Ovary (tissue), 9 donors: ENCODE measurements around the gene ANKS1B. TPM values are rescaled to one million over a fixed set of nuclear protein-coding genes. Genes with fewer than 3 reads are reported as not detected.
"Not testable (repeated sequence)": the region's sequence is repeated elsewhere in the genome, so short reads cannot be mapped to it uniquely, and the experiment has no call there.

ENCODE experiments used
- DNase-seq, 5 donors: peaks; one replicate each; pipeline ENCODE4 v3.0.0-alpha.2; 2019 to 2020
- H3K27ac ChIP-seq, 2 donors: fragments of 200-600 bp; one replicate each; pipeline versions ENCODE4 v1.5.1 to v1.8.0; 2019 to 2022
- H3K27me3 ChIP-seq: fragments of 200-600 bp; one replicate; pipeline ENCODE4 v1.8.0; 2022
- H3K36me3 ChIP-seq: fragments of 200-600 bp; sonication (generic); one replicate; pipeline ENCODE4 v1.5.1; 2019
- H3K4me1 ChIP-seq: one replicate; pipeline ENCODE4 v1.8.1; 2013; ENCODE audit warnings: mild to moderate bottlenecking, moderate library complexity; ENCODE audit not compliant: insufficient read depth
- H3K4me3 ChIP-seq: fragments of 200-600 bp; sonication (generic); one replicate; pipeline ENCODE4 v1.5.1; 2017
- H3K9me3 ChIP-seq, 2 donors: fragments of 200-600 bp in 1 of 2; sonication (generic) in 1 of 2; one replicate each; pipeline versions ENCODE4 v1.5.1 to v1.8.1; 2013 to 2019; ENCODE audit warnings: mild to moderate bottlenecking in 1 of 2, moderate library complexity in 1 of 2
- CTCF ChIP-seq, 3 donors: fragments of 450-650 bp in 2 of 3; fragments of 200-600 bp in 1 of 3; IDR thresholded peaks; one replicate each; pipeline versions ENCODE4 v1.5.1 to v1.8.0; 2016 to 2022; ENCODE audit warnings: antibody characterized with exemption in 3 of 3, mild to moderate bottlenecking in 1 of 3
- EP300 ChIP-seq: sonication (generic); formaldehyde crosslinking; IDR thresholded peaks from one replicate; pipeline ENCODE4 v1.6.1; 2017; ENCODE audit warnings: antibody characterized with exemption
- POLR2A ChIP-seq: fragments of 450-650 bp; IDR thresholded peaks from one replicate; pipeline ENCODE4 v1.6.1; 2017; ENCODE audit warnings: antibody characterized with exemption, mild to moderate bottlenecking, moderate library complexity
- WGBS, 3 donors: extraction: QIAGEN DNeasy Blood & Tissue Kit in 1 of 3; methylation state at CpG; one replicate each; pipeline versions ENCODE4 v1.1.5 to v1.1.7; 2013 to 2017; 5-methylcytosine and 5-hydroxymethylcytosine counted together
- intact Hi-C, 4 donors: fragments of 100-400 bp; cut with DNase I; formaldehyde crosslinking; loops; one replicate each; pipeline versions ENCODE4 v1.11.0 to v1.15.1; 2022 to 2023
- polyA plus RNA-seq, 2 donors: library from polyadenylated mRNA; stranded (reverse); fragments of 200-250 nt in 1 of 2; fragments of 350-450 nt in 1 of 2; fragmentation: Illumina TruSeq in 1 of 2; extraction: RNeasy Lipid Tissue Mini Kit (QIAGEN cat#74804) in 1 of 2; gene quantifications; one replicate each; pipeline ENCODE4 v1.2.3, GENCODE V29; 2013 to 2014
- total RNA-seq, 7 donors: library from RNA; depleted of rRNA in 2 of 7; stranded (reverse); fragments of >200 nt in 2 of 7; fragmentation: NEBNext Ultra II Directional in 3 of 7; extraction: Animal tissue kit (Norgen Biotek cat#: 25700) in 3 of 7; gene quantifications; one replicate each; pipeline versions ENCODE4 v1.1.0 to v1.2.4, GENCODE V29; 2016 to 2023
- donor health status: DM: no; HTN: no; CAD: no; lungs with moderate emphysema.
- donor health status: DM: no; HTN: no; CAD: no.
- donor health status: Bipolar disorder and iron deficiency.
- donor health status: DM: yes; HTN: yes; CAD: no.
- donor health status: DM: no; HTN: no; CAD: no.
- donor health status: DM: yes; HTN: yes; CAD: no.

Gene ANKS1B
- total and polyA plus RNA-seq, 9 donors = 0.80 to 34.9 (median 7.7) TPM

GRCh38 chr12:99035803-99036202 is 948.9 kb downstream of the ANKS1B start:
- H3K27me3 ChIP-seq = no peaks in the 10 kb centered on the region
- intact Hi-C loops = no loop called here
- 32 to 54% (median 35%) methylated on average over 5 of the region's 5 CpGs for WGBS, 3 donors
- no peak for DNase-seq
- H3K4me3 ChIP-seq = no peak overlapping the region
- no peaks in the 10 kb centered on the region for H3K36me3 ChIP-seq
- no peaks in the 10 kb centered on the region for H3K4me1 ChIP-seq
- no peak overlapping the region for H3K27ac ChIP-seq
- H3K9me3 ChIP-seq = no peaks in the 10 kb centered on the region
- TF ChIP-seq POLR2A (no peak), EP300 (no peak), CTCF (IDR thresholded peaks at IDR 0.05) (no peak)

- H3K36me3 ChIP-seq, H3K27ac ChIP-seq, H3K4me1 ChIP-seq, DNase-seq, H3K9me3 ChIP-seq, H3K27me3 ChIP-seq, H3K4me3 ChIP-seq, intact Hi-C loops: not testable (repeated sequence)
- 95 to 98% (median 97%) methylated on average over 4 of the region's 4 CpGs for WGBS, 3 donors
Observed at GRCh38 chr12:99034201-99034600, 950.5 kb downstream of the ANKS1B start.

GRCh38 chr12:99029511-99030271 is 955.0 kb downstream of the ANKS1B start:
- H3K27me3 ChIP-seq = no peaks in the 10 kb centered on the region
- no peak for DNase-seq
- no peak overlapping the region for H3K27ac ChIP-seq
- no peak for TF ChIP-seq EP300
- TF ChIP-seq POLR2A = no peak
- TF ChIP-seq CTCF (IDR thresholded peaks at IDR 0.05) = no peak
- intact Hi-C loops = no loop called here
- no peaks in the 10 kb centered on the region for H3K36me3 ChIP-seq
- no peak overlapping the region for H3K4me3 ChIP-seq
- H3K4me1 ChIP-seq = no peaks in the 10 kb centered on the region
- H3K9me3 ChIP-seq = no peaks in the 10 kb centered on the region
- 61 to 73% (median 64%) methylated on average over 5 of the region's 5 CpGs for WGBS, 3 donors

- H3K4me1 ChIP-seq = no peaks in the 10 kb centered on the region
- intact Hi-C loops = no loop called here
- WGBS, 3 donors = 74 to 78% (median 76%) methylated on average over 2 of the region's 2 CpGs
- no peaks in the 10 kb centered on the region for H3K36me3 ChIP-seq
- no peak for DNase-seq
- no peak overlapping the region for H3K27ac ChIP-seq
- TF ChIP-seq CTCF (IDR thresholded peaks at IDR 0.05) (no peak), POLR2A (no peak), EP300 (no peak)
- no peaks in the 10 kb centered on the region for H3K9me3 ChIP-seq
- no peaks in the 10 kb centered on the region for H3K27me3 ChIP-seq
- H3K4me3 ChIP-seq = no peak overlapping the region
Observed at GRCh38 chr12:99027461-99027860, 957.3 kb downstream of the ANKS1B start.

GRCh38 chr12:99027055-99027393 is 957.7 kb downstream of the ANKS1B start:
- Histone ChIP-seq H3K9me3 (no peaks in the 10 kb centered on the region), H3K4me3 (no peak overlapping the region), H3K4me1 (no peaks in the 10 kb centered on the region), H3K36me3 (no peaks in the 10 kb centered on the region), H3K27ac (no peak overlapping the region), H3K27me3 (no peaks in the 10 kb centered on the region)
- intact Hi-C loops = no loop called here
- 55 to 68% (median 64%) methylated on average over 2 of the region's 2 CpGs for WGBS, 3 donors
- DNase-seq = no peak
- no peak for TF ChIP-seq POLR2A
- no peak for TF ChIP-seq CTCF (IDR thresholded peaks at IDR 0.05)
- no peak for TF ChIP-seq EP300
